Right lobe of liver (tissue), 4 donors: ENCODE data around the gene HS3ST1.

Experiments used
- CTCF ChIP-seq, 4 donors: fragments of 200-600 bp in 3 of 4; fragments of 450-650 bp in 1 of 4; IDR thresholded peaks; one replicate each; pipeline versions ENCODE4 v1.5.1 to v1.8.0; 2016 to 2022; ENCODE audit warnings: antibody characterized with exemption in 4 of 4, mild to moderate bottlenecking in 2 of 4
- POLR2A ChIP-seq: fragments of 450-650 bp; IDR thresholded peaks from one replicate; pipeline ENCODE4 v1.6.1; 2017; ENCODE audit warnings: antibody characterized with exemption, mild to moderate bottlenecking
- donor health status: DM: no; HTN: no; CAD: no.
- donor health status: DM: no; HTN: no; CAD: no.
- donor health status: DM: no; HTN: yes; CAD: no.

GRCh38 chr4:11467931-11468330 lies 39.2 kb upstream of the HS3ST1 start:
- TF ChIP-seq CTCF (IDR thresholded peaks at IDR 0.05) (no peak), POLR2A (no peak)
